Effector memory CD4-positive, alpha-beta T cell (primary cell): ENCODE measurements around the gene XDH.

Experiments used
- DNase-seq, 3 donors: peaks; one replicate each; pipeline ENCODE4 v3.0.0-alpha.2; 2020
- H3K27ac ChIP-seq: 2 replicates; pipeline ENCODE4 v1.7.0; 2013; ENCODE audit warnings: mild to moderate bottlenecking, low read length, moderate library complexity; ENCODE audit not compliant: insufficient read depth, poor library complexity, severe bottlenecking
- H3K27me3 ChIP-seq: replicated peaks from 2 replicates; pipeline ENCODE4 v1.7.0; 2013; ENCODE audit warnings: mild to moderate bottlenecking, low read length; ENCODE audit not compliant: insufficient read depth, control insufficient read depth, poor library complexity, severe bottlenecking
- H3K36me3 ChIP-seq: 2 replicates; pipeline ENCODE4 v1.7.0; 2013; ENCODE audit warnings: mild to moderate bottlenecking, low read length, moderate library complexity; ENCODE audit not compliant: control insufficient read depth, insufficient read depth
- H3K4me1 ChIP-seq: 2 replicates; pipeline ENCODE4 v1.7.0; 2013; ENCODE audit warnings: low read length, mild to moderate bottlenecking; ENCODE audit not compliant: control insufficient read depth, insufficient read depth, poor library complexity, severe bottlenecking
- H3K4me3 ChIP-seq: 2 replicates; pipeline ENCODE4 v1.7.0; 2013; ENCODE audit warnings: low read length, low read depth, mild to moderate bottlenecking; ENCODE audit not compliant: insufficient read depth, poor library complexity, severe bottlenecking
- H3K9me3 ChIP-seq: 2 replicates; pipeline ENCODE4 v1.7.0; 2013; ENCODE audit warnings: mild to moderate bottlenecking, low read length, moderate library complexity; ENCODE audit not compliant: control insufficient read depth

XDH gene

DNA sequence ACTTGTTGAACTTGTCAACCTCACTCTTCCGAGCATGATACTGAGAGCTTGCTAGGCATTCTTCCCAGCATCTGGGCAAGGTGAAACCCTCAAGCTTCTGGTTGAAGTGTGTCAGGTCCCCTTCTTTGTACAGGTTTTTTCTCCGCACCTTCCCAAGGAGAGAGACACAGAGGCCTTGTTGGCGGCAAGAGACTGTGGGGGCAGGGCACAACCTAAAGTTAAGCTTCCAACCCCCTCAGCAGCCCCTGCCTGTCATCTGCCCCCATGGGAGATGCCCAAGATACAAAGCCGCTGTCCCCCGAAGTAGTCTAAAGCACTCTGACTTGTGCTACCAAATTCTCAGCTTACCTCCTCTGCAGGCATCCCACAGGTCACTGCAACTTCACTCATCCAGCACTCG, 64.9 kb downstream of the XDH start:
- H3K4me1 ChIP-seq: no peaks in the 10 kb centered on the region
- no peak for DNase-seq
- H3K4me3 ChIP-seq: no peak overlapping the region
- no peaks in the 10 kb centered on the region for H3K36me3 ChIP-seq
- H3K27me3 ChIP-seq: no peaks in the 10 kb centered on the region
- no peaks in the 10 kb centered on the region for H3K9me3 ChIP-seq
- H3K27ac ChIP-seq: no peak overlapping the region

- no peak overlapping the region for H3K27ac ChIP-seq
- no peaks in the 10 kb centered on the region for H3K36me3 ChIP-seq
- no peaks in the 10 kb centered on the region for H3K4me1 ChIP-seq
- no peaks in the 10 kb centered on the region for H3K9me3 ChIP-seq
- DNase-seq: no peak
- no peak overlapping the region for H3K4me3 ChIP-seq
- no peaks in the 10 kb centered on the region for H3K27me3 ChIP-seq
Observed at GRCh38 chr2:31349160-31349559, 65.4 kb downstream of the XDH start.

- no peaks in the 10 kb centered on the region for H3K4me1 ChIP-seq
- DNase-seq: no peak
- H3K4me3 ChIP-seq: no peak overlapping the region
- H3K27ac ChIP-seq: no peak overlapping the region
- H3K36me3 ChIP-seq: no peaks in the 10 kb centered on the region
- no peaks in the 10 kb centered on the region for H3K27me3 ChIP-seq
- H3K9me3 ChIP-seq: no peaks in the 10 kb centered on the region
Observed at GRCh38 chr2:31348618-31349017, 65.9 kb downstream of the XDH start.

DNA sequence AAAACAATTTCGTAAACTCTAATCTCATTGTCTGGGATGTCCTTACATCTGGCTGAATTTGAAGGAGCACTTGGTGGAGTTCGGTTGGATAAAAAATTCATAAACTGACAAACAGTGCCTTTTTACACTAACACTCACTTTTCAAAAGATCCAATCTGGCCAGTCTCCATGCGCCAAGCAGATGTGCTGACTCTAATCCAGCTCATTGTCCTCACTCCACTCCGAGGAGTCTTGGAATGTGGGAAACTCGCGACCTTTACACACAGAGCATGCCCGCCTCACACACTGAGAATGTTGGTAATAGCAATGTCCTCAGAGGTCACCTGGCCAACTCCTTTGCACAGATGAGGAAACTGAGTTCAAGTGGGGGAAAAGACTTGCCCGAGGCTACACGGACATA, 66.8 kb downstream of the XDH start:
- DNase-seq: no peak
- Histone ChIP-seq H3K4me3 (no peak overlapping the region), H3K4me1 (no peaks in the 10 kb centered on the region), H3K9me3 (no peaks in the 10 kb centered on the region), H3K27ac (no peak overlapping the region), H3K27me3 (no peaks in the 10 kb centered on the region), H3K36me3 (no peaks in the 10 kb centered on the region)

GRCh38 chr2:31347319-31347718, 67.2 kb downstream of the XDH start:
- Histone ChIP-seq H3K36me3 (no peaks in the 10 kb centered on the region), H3K27me3 (no peaks in the 10 kb centered on the region), H3K27ac (no peak overlapping the region), H3K9me3 (no peaks in the 10 kb centered on the region), H3K4me1 (no peaks in the 10 kb centered on the region), H3K4me3 (no peak overlapping the region)
- DNase-seq: no peak

DNA sequence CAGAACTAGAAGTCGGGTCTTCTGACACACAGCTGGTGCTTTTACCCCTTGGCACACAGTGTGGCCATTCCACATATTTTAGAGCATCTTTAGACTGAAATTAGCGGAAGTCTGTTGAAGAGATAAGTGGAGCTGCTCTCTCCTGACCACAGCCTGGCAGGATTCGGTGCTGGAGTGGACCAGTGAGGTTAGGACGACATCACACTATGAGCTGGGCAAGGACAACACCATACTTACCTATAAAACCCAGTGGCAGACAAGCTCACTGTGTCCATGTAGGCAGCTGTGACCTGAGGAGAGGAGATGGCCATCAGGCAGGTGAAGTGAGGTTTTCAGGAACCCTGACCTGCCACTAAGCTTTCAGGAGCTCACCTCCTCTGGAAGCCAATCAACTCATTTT, 70.1 kb downstream of the XDH start:
- H3K4me3 ChIP-seq: no peak overlapping the region
- H3K27ac ChIP-seq: no peak overlapping the region
- H3K36me3 ChIP-seq: no peaks in the 10 kb centered on the region
- H3K9me3 ChIP-seq: no peaks in the 10 kb centered on the region
- no peaks in the 10 kb centered on the region for H3K27me3 ChIP-seq
- no peak for DNase-seq
- no peaks in the 10 kb centered on the region for H3K4me1 ChIP-seq

- Histone ChIP-seq H3K27me3 (no peaks in the 10 kb centered on the region), H3K36me3 (no peaks in the 10 kb centered on the region), H3K27ac (no peak overlapping the region), H3K4me3 (no peak overlapping the region), H3K4me1 (no peaks in the 10 kb centered on the region), H3K9me3 (no peaks in the 10 kb centered on the region)
- no peak for DNase-seq
Observed at GRCh38 chr2:31341351-31341750, 73.2 kb downstream of the XDH start.

GRCh38 chr2:31339696-31340095, 74.8 kb downstream of the XDH start:
- DNase-seq: no peak
- H3K27ac ChIP-seq: no peak overlapping the region

GRCh38 chr2:31337860-31338259, 76.7 kb downstream of the XDH start:
- H3K36me3 ChIP-seq: no peaks in the 10 kb centered on the region
- no peak for DNase-seq
- no peak overlapping the region for H3K4me3 ChIP-seq
- H3K9me3 ChIP-seq: no peaks in the 10 kb centered on the region
- H3K4me1 ChIP-seq: no peaks in the 10 kb centered on the region
- H3K27ac ChIP-seq: no peak overlapping the region
- H3K27me3 ChIP-seq: no peaks in the 10 kb centered on the region

More at GRCh38 chr2:31339696-31340095, 74.8 kb downstream of the XDH start:
- H3K9me3 ChIP-seq: no peaks in the 10 kb centered on the region
- no peaks in the 10 kb centered on the region for H3K4me1 ChIP-seq
- no peaks in the 10 kb centered on the region for H3K27me3 ChIP-seq
- no peaks in the 10 kb centered on the region for H3K36me3 ChIP-seq
- no peak overlapping the region for H3K4me3 ChIP-seq

- DNase-seq: no peak
- Histone ChIP-seq H3K36me3 (no peaks in the 10 kb centered on the region), H3K4me3 (no peak overlapping the region), H3K27me3 (no peaks in the 10 kb centered on the region), H3K9me3 (no peaks in the 10 kb centered on the region), H3K27ac (no peak overlapping the region), H3K4me1 (no peaks in the 10 kb centered on the region)
Observed at GRCh38 chr2:31337197-31337596, 77.3 kb downstream of the XDH start.
